ENCODE data around the gene LZTS2.
"Not testable (repeated sequence)": the region's sequence is repeated elsewhere in the genome, so short reads cannot be mapped to it uniquely, and the experiment has no call there.

Gene LZTS2

GRCh38 chr10:100970076-100970913 is 29.3 kb upstream of the LZTS2 start:
- Histone ChIP-seq H3K27ac (ENCODE audit: low read length) (no peak overlapping the region), H3K36me3 (ENCODE audit: insufficient read depth, low read depth, low read length) (peaks cover 5% of the 10 kb centered on the region), H3K4me3 (ENCODE audit: low read length) (peak overlapping the region; percentile 78), H3K9me3 (ENCODE audit: insufficient read depth, low read depth, low read length) (no peaks in the 10 kb centered on the region), H3K9ac (ENCODE audit: low read depth, low read length) (peak overlapping the region; percentile 13; the same call in 1 of the 2 replicates), H3K4me1 (ENCODE audit: insufficient read depth, low read length) (no peaks in the 10 kb centered on the region), H3K27me3 (ENCODE audit: insufficient read depth, low read length) (peaks cover 13% of the 10 kb centered on the region)

- Histone ChIP-seq H3K27ac (ENCODE audit: low read length) (no peak overlapping the region), H3K36me3 (ENCODE audit: insufficient read depth, low read depth, low read length) (no peaks in the 10 kb centered on the region), H3K4me3 (ENCODE audit: low read length) (no peak overlapping the region), H3K9ac (ENCODE audit: low read depth, low read length) (no peak overlapping the region), H3K27me3 (ENCODE audit: insufficient read depth, low read length) (peaks cover 13% of the 10 kb centered on the region), H3K4me1 (ENCODE audit: insufficient read depth, low read length) (no peaks in the 10 kb centered on the region), H3K9me3 (ENCODE audit: insufficient read depth, low read depth, low read length) (no peaks in the 10 kb centered on the region)
These were observed 28.4 kb upstream of the LZTS2 start for GRCh38 chr10:100970914-100971811.

DNA sequence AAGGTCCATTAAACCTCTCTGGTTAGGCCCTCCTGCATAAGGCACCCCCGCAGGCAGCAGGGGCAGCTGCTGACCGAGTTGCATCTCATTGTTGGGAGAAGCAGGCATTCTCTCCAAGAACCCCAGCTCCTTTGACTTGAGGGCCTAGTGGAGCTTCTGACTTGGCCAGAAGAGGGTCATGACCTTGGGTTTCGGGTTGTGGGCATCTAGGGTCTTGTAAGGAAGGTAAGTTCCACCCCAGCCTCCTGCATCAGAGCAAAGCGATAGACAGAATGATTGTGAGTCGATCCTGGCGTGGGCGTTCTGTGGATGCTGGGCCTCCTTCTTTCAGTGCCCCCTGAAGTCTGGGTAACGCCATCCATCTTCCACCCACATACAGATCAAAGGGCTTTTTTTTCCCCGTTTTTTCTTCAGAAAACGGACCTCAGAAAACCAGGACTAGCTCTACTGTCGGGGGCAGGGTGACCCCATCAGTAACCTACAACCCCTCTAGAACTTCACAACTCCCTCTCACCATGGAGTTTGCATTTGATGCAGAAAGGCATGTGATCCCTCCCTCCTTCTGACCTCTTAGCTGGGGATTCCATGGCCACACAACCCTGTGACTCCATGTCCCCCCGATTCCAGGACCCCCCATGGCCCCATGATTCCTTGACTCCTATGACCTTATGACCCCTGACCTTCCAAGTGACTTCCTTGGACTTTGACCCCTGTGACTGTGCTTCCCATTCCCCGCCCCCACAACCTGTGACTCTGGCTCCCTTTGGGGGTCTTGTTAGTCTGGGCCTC is 27.3 kb upstream of the LZTS2 start:
- Histone ChIP-seq H3K4me3 (ENCODE audit: low read length) (no peak overlapping the region), H3K27ac (ENCODE audit: low read length) (no peak overlapping the region), H3K9ac (ENCODE audit: low read depth, low read length) (no peak overlapping the region), H3K9me3 (ENCODE audit: insufficient read depth, low read depth, low read length) (no peaks in the 10 kb centered on the region), H3K36me3 (ENCODE audit: insufficient read depth, low read depth, low read length) (no peaks in the 10 kb centered on the region), H3K4me1 (ENCODE audit: insufficient read depth, low read length) (no peaks in the 10 kb centered on the region), H3K27me3 (ENCODE audit: insufficient read depth, low read length) (peaks cover 13% of the 10 kb centered on the region)

- Histone ChIP-seq H3K27ac (ENCODE audit: low read length) (no peak overlapping the region), H3K4me1 (ENCODE audit: insufficient read depth, low read length) (no peaks in the 10 kb centered on the region)
These were observed 26.6 kb upstream of the LZTS2 start for GRCh38 chr10:100972904-100973535.

DNA sequence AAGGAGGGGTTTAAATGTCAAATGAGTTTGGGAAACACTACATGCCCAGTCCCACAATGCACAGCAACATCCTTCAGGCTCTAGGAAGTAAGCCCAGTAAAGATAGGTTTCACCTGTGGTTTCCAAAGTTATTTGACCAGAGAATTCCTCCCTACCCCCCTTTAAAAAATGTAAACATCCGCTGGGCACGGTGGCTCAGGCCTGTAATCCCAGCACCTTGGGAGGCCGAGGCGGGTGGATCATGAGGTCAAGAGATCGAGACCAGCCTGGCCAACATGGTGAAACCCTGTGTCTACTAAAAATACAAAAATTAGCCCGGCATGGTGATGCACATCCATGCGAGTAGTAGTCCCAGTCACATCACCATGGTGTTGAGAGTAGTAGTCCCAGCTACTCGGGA is 24.2 kb upstream of the LZTS2 start:
- H3K9ac ChIP-seq (ENCODE audit: low read depth, low read length); H3K4me3 ChIP-seq (ENCODE audit: low read length); H3K27ac ChIP-seq (ENCODE audit: low read length); H3K9me3 ChIP-seq (ENCODE audit: insufficient read depth, low read depth, low read length); H3K27me3 ChIP-seq (ENCODE audit: insufficient read depth, low read length); H3K36me3 ChIP-seq (ENCODE audit: insufficient read depth, low read depth, low read length); H3K4me1 ChIP-seq (ENCODE audit: insufficient read depth, low read length): not testable (repeated sequence)

More at GRCh38 chr10:100972904-100973535, 26.6 kb upstream of the LZTS2 start:
- Histone ChIP-seq H3K9ac (ENCODE audit: low read depth, low read length) (no peak overlapping the region), H3K9me3 (ENCODE audit: insufficient read depth, low read depth, low read length) (no peaks in the 10 kb centered on the region), H3K27me3 (ENCODE audit: insufficient read depth, low read length) (peaks cover 13% of the 10 kb centered on the region), H3K36me3 (ENCODE audit: insufficient read depth, low read depth, low read length) (no peaks in the 10 kb centered on the region), H3K4me3 (ENCODE audit: low read length) (no peak overlapping the region)

- peaks cover 20% of the 10 kb centered on the region for H3K36me3 ChIP-seq (ENCODE audit: insufficient read depth, low read depth, low read length)
- H3K9me3 ChIP-seq (ENCODE audit: insufficient read depth, low read depth, low read length) = no peaks in the 10 kb centered on the region
- no peak overlapping the region for H3K4me3 ChIP-seq (ENCODE audit: low read length)
- H3K4me1 ChIP-seq (ENCODE audit: insufficient read depth, low read length) = no peaks in the 10 kb centered on the region
- no peak overlapping the region for H3K9ac ChIP-seq (ENCODE audit: low read depth, low read length)
- no peak overlapping the region for H3K27ac ChIP-seq (ENCODE audit: low read length)
- H3K27me3 ChIP-seq (ENCODE audit: insufficient read depth, low read length) = no peaks in the 10 kb centered on the region
These were observed 22.7 kb upstream of the LZTS2 start for GRCh38 chr10:100976906-100977305.

GRCh38 chr10:100977436-100977835 is 22.2 kb upstream of the LZTS2 start:
- H3K9ac ChIP-seq (ENCODE audit: low read depth, low read length) = no peak overlapping the region
- H3K4me3 ChIP-seq (ENCODE audit: low read length) = no peak overlapping the region
- peaks cover 20% of the 10 kb centered on the region for H3K36me3 ChIP-seq (ENCODE audit: insufficient read depth, low read depth, low read length)
- no peaks in the 10 kb centered on the region for H3K9me3 ChIP-seq (ENCODE audit: insufficient read depth, low read depth, low read length)
- H3K27ac ChIP-seq (ENCODE audit: low read length) = no peak overlapping the region
- H3K27me3 ChIP-seq (ENCODE audit: insufficient read depth, low read length) = no peaks in the 10 kb centered on the region
- no peaks in the 10 kb centered on the region for H3K4me1 ChIP-seq (ENCODE audit: insufficient read depth, low read length)

DNA sequence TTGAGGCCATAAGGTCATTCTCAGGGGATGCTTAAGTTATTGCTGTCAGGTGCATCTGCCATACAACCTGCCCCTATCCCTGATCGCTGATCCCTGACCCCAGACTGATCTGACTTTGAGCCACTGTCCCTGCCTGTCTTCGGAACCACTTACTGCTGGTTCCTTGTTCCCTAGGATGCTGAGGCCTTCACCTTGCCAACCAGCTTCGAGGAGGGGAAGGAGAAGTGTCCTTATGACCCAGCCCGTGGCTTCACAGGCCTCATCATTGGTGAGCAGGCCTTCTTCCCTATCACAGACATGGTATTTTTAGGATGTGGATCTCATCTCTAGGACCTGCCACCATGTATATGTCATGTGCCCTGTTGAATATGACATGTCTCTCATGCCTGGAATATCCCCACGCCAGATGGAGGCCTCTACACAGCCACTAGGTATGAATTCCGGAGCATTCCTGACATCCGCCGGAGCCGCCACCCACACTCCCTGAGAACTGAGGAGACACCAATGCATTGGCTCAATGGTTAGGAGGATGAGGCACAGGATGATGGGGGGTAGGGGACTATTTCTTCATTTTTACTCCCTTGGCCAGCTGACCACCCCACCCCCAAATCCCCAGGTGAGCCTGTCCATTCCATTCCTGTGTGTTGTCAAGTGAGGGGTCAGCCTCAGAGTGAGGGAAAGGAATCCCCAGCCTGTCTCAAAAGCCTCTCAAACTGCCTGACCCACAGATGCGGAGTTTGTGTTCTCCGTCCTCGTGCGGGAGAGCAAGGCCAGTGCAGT is 21.3 kb upstream of the LZTS2 start:
- H3K4me3 ChIP-seq (ENCODE audit: low read length) = no peak overlapping the region
- no peaks in the 10 kb centered on the region for H3K4me1 ChIP-seq (ENCODE audit: insufficient read depth, low read length)
- peaks cover 20% of the 10 kb centered on the region for H3K36me3 ChIP-seq (ENCODE audit: insufficient read depth, low read depth, low read length)
- no peaks in the 10 kb centered on the region for H3K9me3 ChIP-seq (ENCODE audit: insufficient read depth, low read depth, low read length)
- no peak overlapping the region for H3K9ac ChIP-seq (ENCODE audit: low read depth, low read length)
- no peak overlapping the region for H3K27ac ChIP-seq (ENCODE audit: low read length)
- no peaks in the 10 kb centered on the region for H3K27me3 ChIP-seq (ENCODE audit: insufficient read depth, low read length)

DNA sequence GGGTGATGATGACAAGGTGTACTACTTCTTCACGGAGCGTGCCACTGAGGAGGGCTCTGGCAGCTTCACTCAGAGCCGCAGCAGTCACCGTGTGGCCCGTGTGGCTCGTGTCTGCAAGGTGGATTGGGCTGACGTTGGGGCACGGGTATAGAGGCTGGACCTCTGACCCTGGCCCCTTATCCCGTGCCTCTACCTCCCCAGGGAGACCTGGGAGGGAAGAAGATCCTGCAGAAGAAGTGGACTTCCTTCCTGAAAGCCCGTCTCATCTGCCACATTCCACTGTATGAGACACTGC is 20.8 kb upstream of the LZTS2 start:
- H3K27me3 ChIP-seq (ENCODE audit: insufficient read depth, low read length) = no peaks in the 10 kb centered on the region
- H3K36me3 ChIP-seq (ENCODE audit: insufficient read depth, low read depth, low read length) = peaks cover 20% of the 10 kb centered on the region
- no peaks in the 10 kb centered on the region for H3K9me3 ChIP-seq (ENCODE audit: insufficient read depth, low read depth, low read length)
- H3K4me3 ChIP-seq (ENCODE audit: low read length) = no peak overlapping the region
- no peak overlapping the region for H3K9ac ChIP-seq (ENCODE audit: low read depth, low read length)
- H3K27ac ChIP-seq (ENCODE audit: low read length) = no peak overlapping the region
- H3K4me1 ChIP-seq (ENCODE audit: insufficient read depth, low read length) = no peaks in the 10 kb centered on the region

GRCh38 chr10:100979791-100980272 is 19.8 kb upstream of the LZTS2 start:
- no peak overlapping the region for H3K9ac ChIP-seq (ENCODE audit: low read depth, low read length)
- H3K4me1 ChIP-seq (ENCODE audit: insufficient read depth, low read length) = no peaks in the 10 kb centered on the region
- H3K4me3 ChIP-seq (ENCODE audit: low read length) = no peak overlapping the region
- no peak overlapping the region for H3K27ac ChIP-seq (ENCODE audit: low read length)
- H3K9me3 ChIP-seq (ENCODE audit: insufficient read depth, low read depth, low read length) = no peaks in the 10 kb centered on the region
- H3K36me3 ChIP-seq (ENCODE audit: insufficient read depth, low read depth, low read length) = peaks cover 20% of the 10 kb centered on the region
- no peaks in the 10 kb centered on the region for H3K27me3 ChIP-seq (ENCODE audit: insufficient read depth, low read length)

Measured in iPS-20b (cell line).